ENCODE data around the gene TMEM225B.

The TMEM225B gene

GRCh38 chr7:99562832-99563231 lies 35.2 kb upstream of the TMEM225B start (continued):
- no peak for TF ChIP-seq ZNF23 (tag by site-specific recombination; IDR thresholded peaks at IDR 0.05; ENCODE audit: borderline replicate concordance)
- TF ChIP-seq ZNF248 (tag by site-specific recombination; IDR thresholded peaks at IDR 0.05) = no peak
- TF ChIP-seq ZNF121 (tag by site-specific recombination; IDR thresholded peaks at IDR 0.05) = no peak
- no peak for TF ChIP-seq ZNF311 (tag by site-specific recombination; IDR thresholded peaks at IDR 0.05; ENCODE audit: borderline replicate concordance)
- no peak for TF ChIP-seq BCL11B (tag by site-specific recombination; IDR thresholded peaks at IDR 0.05; ENCODE audit: low read depth)
- TF ChIP-seq ZNF211 (tag by site-specific recombination; IDR thresholded peaks at IDR 0.05; ENCODE audit: low read depth) = no peak
- peak; percentile 68 for TF ChIP-seq ZNF335 (tag by site-specific recombination; conservative IDR thresholded peaks at IDR 0.05)
- TF ChIP-seq, protein P1, sequence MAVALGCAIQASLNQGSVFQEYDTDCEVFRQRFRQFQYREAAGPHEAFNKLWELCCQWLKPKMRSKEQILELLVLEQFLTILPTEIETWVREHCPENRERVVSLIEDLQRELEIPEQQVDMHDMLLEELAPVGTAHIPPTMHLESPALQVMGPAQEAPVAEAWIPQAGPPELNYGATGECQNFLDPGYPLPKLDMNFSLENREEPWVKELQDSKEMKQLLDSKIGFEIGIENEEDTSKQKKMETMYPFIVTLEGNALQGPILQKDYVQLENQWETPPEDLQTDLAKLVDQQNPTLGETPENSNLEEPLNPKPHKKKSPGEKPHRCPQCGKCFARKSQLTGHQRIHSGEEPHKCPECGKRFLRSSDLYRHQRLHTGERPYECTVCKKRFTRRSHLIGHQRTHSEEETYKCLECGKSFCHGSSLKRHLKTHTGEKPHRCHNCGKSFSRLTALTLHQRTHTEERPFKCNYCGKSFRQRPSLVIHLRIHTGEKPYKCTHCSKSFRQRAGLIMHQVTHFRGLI (tag by site-specific recombination; IDR thresholded peaks at IDR 0.05) = no peak; the same call in 1 of the 2 replicates
- TF ChIP-seq, protein P2, sequence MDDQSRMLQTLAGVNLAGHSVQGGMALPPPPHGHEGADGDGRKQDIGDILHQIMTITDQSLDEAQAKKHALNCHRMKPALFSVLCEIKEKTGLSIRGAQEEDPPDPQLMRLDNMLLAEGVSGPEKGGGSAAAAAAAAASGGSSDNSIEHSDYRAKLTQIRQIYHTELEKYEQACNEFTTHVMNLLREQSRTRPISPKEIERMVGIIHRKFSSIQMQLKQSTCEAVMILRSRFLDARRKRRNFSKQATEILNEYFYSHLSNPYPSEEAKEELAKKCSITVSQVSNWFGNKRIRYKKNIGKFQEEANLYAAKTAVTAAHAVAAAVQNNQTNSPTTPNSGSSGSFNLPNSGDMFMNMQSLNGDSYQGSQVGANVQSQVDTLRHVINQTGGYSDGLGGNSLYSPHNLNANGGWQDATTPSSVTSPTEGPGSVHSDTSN (CRISPR knock-in tag; IDR thresholded peaks at IDR 0.05) = no peak
- peak; percentile 86 for TF ChIP-seq ZNF366 (tag by site-specific recombination; conservative IDR thresholded peaks at IDR 0.05)
- no peak for TF ChIP-seq ZNF747 (tag by site-specific recombination; IDR thresholded peaks at IDR 0.05)
- no peak for TF ChIP-seq ZNF133 (tag by site-specific recombination; IDR thresholded peaks at IDR 0.05)
- TF ChIP-seq ZNF555 (tag by site-specific recombination; conservative IDR thresholded peaks at IDR 0.05) = no peak
- TF ChIP-seq ZNF610 (tag by site-specific recombination; IDR thresholded peaks at IDR 0.05; ENCODE audit: borderline replicate concordance) = no peak
- TF ChIP-seq, protein P3, sequence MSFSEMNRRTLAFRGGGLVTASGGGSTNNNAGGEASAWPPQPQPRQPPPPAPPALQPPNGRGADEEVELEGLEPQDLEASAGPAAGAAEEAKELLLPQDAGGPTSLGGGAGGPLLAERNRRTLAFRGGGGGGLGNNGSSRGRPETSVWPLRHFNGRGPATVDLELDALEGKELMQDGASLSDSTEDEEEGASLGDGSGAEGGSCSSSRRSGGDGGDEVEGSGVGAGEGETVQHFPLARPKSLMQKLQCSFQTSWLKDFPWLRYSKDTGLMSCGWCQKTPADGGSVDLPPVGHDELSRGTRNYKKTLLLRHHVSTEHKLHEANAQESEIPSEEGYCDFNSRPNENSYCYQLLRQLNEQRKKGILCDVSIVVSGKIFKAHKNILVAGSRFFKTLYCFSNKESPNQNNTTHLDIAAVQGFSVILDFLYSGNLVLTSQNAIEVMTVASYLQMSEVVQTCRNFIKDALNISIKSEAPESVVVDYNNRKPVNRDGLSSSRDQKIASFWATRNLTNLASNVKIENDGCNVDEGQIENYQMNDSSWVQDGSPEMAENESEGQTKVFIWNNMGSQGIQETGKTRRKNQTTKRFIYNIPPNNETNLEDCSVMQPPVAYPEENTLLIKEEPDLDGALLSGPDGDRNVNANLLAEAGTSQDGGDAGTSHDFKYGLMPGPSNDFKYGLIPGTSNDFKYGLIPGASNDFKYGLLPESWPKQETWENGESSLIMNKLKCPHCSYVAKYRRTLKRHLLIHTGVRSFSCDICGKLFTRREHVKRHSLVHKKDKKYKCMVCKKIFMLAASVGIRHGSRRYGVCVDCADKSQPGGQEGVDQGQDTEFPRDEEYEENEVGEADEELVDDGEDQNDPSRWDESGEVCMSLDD (tag by site-specific recombination; IDR thresholded peaks at IDR 0.05) = no peak
- peak; percentile 89 for TF ChIP-seq ZEB2 (tag by site-specific recombination; IDR thresholded peaks at IDR 0.05)
- no peak for TF ChIP-seq BCL6B (tag by site-specific recombination; IDR thresholded peaks at IDR 0.05)
- TF ChIP-seq KLF8 (tag by site-specific recombination; IDR thresholded peaks at IDR 0.05) = peak; percentile 81
- TF ChIP-seq ZFP41 (tag by site-specific recombination; IDR thresholded peaks at IDR 0.05; ENCODE audit: borderline replicate concordance) = no peak
- no peak for TF ChIP-seq CTCF (tag by site-specific recombination; IDR thresholded peaks at IDR 0.05)
- no peak for TF ChIP-seq ZNF621 (tag by site-specific recombination; IDR thresholded peaks at IDR 0.05)
- TF ChIP-seq, protein P4, sequence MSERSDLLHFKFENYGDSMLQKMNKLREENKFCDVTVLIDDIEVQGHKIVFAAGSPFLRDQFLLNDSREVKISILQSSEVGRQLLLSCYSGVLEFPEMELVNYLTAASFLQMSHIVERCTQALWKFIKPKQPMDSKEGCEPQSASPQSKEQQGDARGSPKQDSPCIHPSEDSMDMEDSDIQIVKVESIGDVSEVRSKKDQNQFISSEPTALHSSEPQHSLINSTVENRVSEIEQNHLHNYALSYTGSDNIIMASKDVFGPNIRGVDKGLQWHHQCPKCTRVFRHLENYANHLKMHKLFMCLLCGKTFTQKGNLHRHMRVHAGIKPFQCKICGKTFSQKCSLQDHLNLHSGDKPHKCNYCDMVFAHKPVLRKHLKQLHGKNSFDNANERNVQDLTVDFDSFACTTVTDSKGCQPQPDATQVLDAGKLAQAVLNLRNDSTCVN (tag by site-specific recombination; optimal IDR thresholded peaks at IDR 0.05) = no peak
- TF ChIP-seq ZNF501 (tag by site-specific recombination; IDR thresholded peaks at IDR 0.05) = no peak
- TF ChIP-seq ZNF423 (tag by site-specific recombination; IDR thresholded peaks at IDR 0.05) = no peak
- no peak for TF ChIP-seq REST (tag by site-specific recombination; IDR thresholded peaks at IDR 0.05)
- TF ChIP-seq ZBTB17 (tag by site-specific recombination; IDR thresholded peaks at IDR 0.05) = peak; percentile 59; the same call in 1 of the 2 replicates
- TF ChIP-seq ZNF76 (tag by site-specific recombination; IDR thresholded peaks at IDR 0.05; ENCODE audit: borderline replicate concordance, low read depth) = 0 out of 2 replicates have a peak, but pooled peaks have one; percentile 42
- TF ChIP-seq ZBTB8A (tag by site-specific recombination; IDR thresholded peaks at IDR 0.05) = no peak

Data from HEK293 (cell line).